ENCODE measurements around the gene SPIRE2. TPM values are rescaled to one million over a fixed set of nuclear protein-coding genes. Genes with fewer than 3 reads are reported as not detected.

The SPIRE2 gene
- total RNA-seq, 1 donor from 2014 or later, result 2.8 TPM

GRCh38 chr16:89842471-89843408 lies 14.5 kb downstream of the SPIRE2 start:
- H3K4me3 ChIP-seq (ENCODE audit: low read depth, low read length), result no peak overlapping the region
- DNase-seq (ENCODE audit: low read depth), result no peak
- TF ChIP-seq CTCF (conservative IDR thresholded peaks at IDR 0.05; ENCODE audit: low read depth, low read length), result no peak

GRCh38 chr16:89843409-89844350 lies 15.4 kb downstream of the SPIRE2 start:
- no peak for TF ChIP-seq CTCF (conservative IDR thresholded peaks at IDR 0.05; ENCODE audit: low read depth, low read length)
- DNase-seq (ENCODE audit: low read depth), result no peak
- H3K4me3 ChIP-seq (ENCODE audit: low read depth, low read length), result no peak overlapping the region

- no peak overlapping the region for H3K4me3 ChIP-seq (ENCODE audit: low read depth, low read length)
- no peak for TF ChIP-seq CTCF (conservative IDR thresholded peaks at IDR 0.05; ENCODE audit: low read depth, low read length)
- DNase-seq (ENCODE audit: low read depth), result no peak
Observed at GRCh38 chr16:89844739-89845339, 16.6 kb downstream of the SPIRE2 start.

- DNase-seq (ENCODE audit: low read depth), result no peak
- TF ChIP-seq CTCF (conservative IDR thresholded peaks at IDR 0.05; ENCODE audit: low read depth, low read length), result no peak
- no peak overlapping the region for H3K4me3 ChIP-seq (ENCODE audit: low read depth, low read length)
Observed at GRCh38 chr16:89845417-89845816, 17.1 kb downstream of the SPIRE2 start.

- TF ChIP-seq CTCF (conservative IDR thresholded peaks at IDR 0.05; ENCODE audit: low read depth, low read length), result no peak
Observed at GRCh38 chr16:89847051-89847939, 19.0 kb downstream of the SPIRE2 start.

GRCh38 chr16:89847940-89848297 lies 19.6 kb downstream of the SPIRE2 start:
- no peak overlapping the region for H3K4me3 ChIP-seq (ENCODE audit: low read depth, low read length)
- no peak for TF ChIP-seq CTCF (conservative IDR thresholded peaks at IDR 0.05; ENCODE audit: low read depth, low read length)
- DNase-seq (ENCODE audit: low read depth), result no peak

More at GRCh38 chr16:89847051-89847939, 19.0 kb downstream of the SPIRE2 start:
- no peak overlapping the region for H3K4me3 ChIP-seq (ENCODE audit: low read depth, low read length)
- DNase-seq (ENCODE audit: low read depth), result no peak
